Activated CD8-positive, alpha-beta memory T cell treated with anti-CD3 and anti-CD28 coated beads, Interleukin-2, amount 50 U/mL, for 1 hour (primary cell): Measurements from ENCODE around the gene NOL7.

Experiments used
- DNase-seq: peaks from one replicate; pipeline ENCODE4 v3.0.0-alpha.2; 2020; ENCODE audit errors: extremely low read depth

NOL7 gene

GRCh38 chr6:13614926-13615791, at the start of gene NOL7:
Gene NOL7, plus strand, starts transcription at chr6:13615335. Its CDS starts 24 bp downstream, at chr6:13615359.
- peak; percentile 99 for DNase-seq

- no peak for DNase-seq
Observed at GRCh38 chr6:13565921-13566320, 49.2 kb upstream of the NOL7 start.

GRCh38 chr6:13566500-13566899, 48.6 kb upstream of the NOL7 start:
- DNase-seq, result no peak

- no peak for DNase-seq
Observed at GRCh38 chr6:13568970-13569369, 46.2 kb upstream of the NOL7 start.

GRCh38 chr6:13572240-13572639, 42.9 kb upstream of the NOL7 start:
- no peak for DNase-seq

- DNase-seq, result no peak
Observed at GRCh38 chr6:13572951-13573654, 42.0 kb upstream of the NOL7 start.

- DNase-seq, result no peak
Observed at GRCh38 chr6:13573669-13574110, 41.4 kb upstream of the NOL7 start.

- DNase-seq, result peak; percentile 90
Observed at GRCh38 chr6:13574149-13574570, 41.0 kb upstream of the NOL7 start.

- DNase-seq, result peak; percentile 42
Observed at GRCh38 chr6:13574571-13575376, 40.4 kb upstream of the NOL7 start, which contains the start of gene SIRT5. Gene SIRT5, plus strand, starts transcription at chr6:13574601. Its CDS starts 9,510 bp downstream, at chr6:13584111.

GRCh38 chr6:13575377-13575775, 39.8 kb upstream of the NOL7 start:
- DNase-seq, result no peak

- no peak for DNase-seq
Observed at GRCh38 chr6:13576017-13576416, 39.1 kb upstream of the NOL7 start.

GRCh38 chr6:13577926-13578325, 37.2 kb upstream of the NOL7 start:
- DNase-seq, result no peak

GRCh38 chr6:13579911-13580310, 35.2 kb upstream of the NOL7 start:
- DNase-seq, result no peak

GRCh38 chr6:13581700-13582229, 33.4 kb upstream of the NOL7 start:
- no peak for DNase-seq

- DNase-seq, result no peak
Observed at GRCh38 chr6:13586603-13587542, 28.3 kb upstream of the NOL7 start.

GRCh38 chr6:13589801-13590200, 25.3 kb upstream of the NOL7 start:
- DNase-seq, result no peak

- no peak for DNase-seq
Observed at GRCh38 chr6:13590574-13591153, 24.5 kb upstream of the NOL7 start.

- no peak for DNase-seq
Observed at GRCh38 chr6:13591205-13591921, 23.8 kb upstream of the NOL7 start.

GRCh38 chr6:13593103-13593502, 22.0 kb upstream of the NOL7 start:
- DNase-seq, result no peak

- DNase-seq, result no peak
Observed at GRCh38 chr6:13593720-13594119, 21.4 kb upstream of the NOL7 start.
